Body of pancreas (tissue), 4 donors: ENCODE results near the gene ROMO1. TPM values are rescaled to one million over a fixed set of nuclear protein-coding genes. Genes with fewer than 3 reads are reported as not detected.

Experiments
- ATAC-seq: fragments of 150-250 bp; one replicate; pipeline ENCODE4 v1.9.1; 2016
- DNase-seq, 4 donors: peaks; one replicate each; pipeline ENCODE4 v3.0.0-alpha.2; 2019
- H3K27ac ChIP-seq, 4 donors: fragments of 200-600 bp; sonication (generic); 1 replicate in 3 of 4; 2 replicates in 1 of 4; pipeline versions ENCODE4 v1.5.1 to v1.6.1; 2016 to 2019; ENCODE audit warnings: mild to moderate bottlenecking in 1 of 4, mixed read lengths in 1 of 4, moderate library complexity in 1 of 4
- H3K27me3 ChIP-seq, 2 donors: fragments of 200-600 bp; sonication (generic); one replicate each; pipeline ENCODE4 v1.6.0; 2016; ENCODE audit warnings: mild to moderate bottlenecking in 1 of 2
- H3K36me3 ChIP-seq, 2 donors: fragments of 200-600 bp; sonication (generic); replicated peaks in 1 of 2; 2 replicates each; pipeline ENCODE4 v1.5.1; 2016; ENCODE audit warnings: low read depth in 2 of 2; ENCODE audit not compliant: insufficient read depth in 1 of 2
- H3K4me1 ChIP-seq: fragments of 200-600 bp; sonication (generic); one replicate; pipeline ENCODE4 v1.6.0; 2016
- H3K4me3 ChIP-seq, 2 donors: fragments of 200-600 bp; sonication (generic); 1 replicate in 1 of 2; 2 replicates in 1 of 2; pipeline ENCODE4 v1.5.1; 2016 to 2019
- H3K9me3 ChIP-seq, 3 donors: fragments of 200-600 bp; sonication (generic); 1 replicate in 2 of 3; 2 replicates in 1 of 3; pipeline ENCODE4 v1.5.1; 2016
- CTCF ChIP-seq, 7 experiments: fragments of 450-650 bp in 4 of 7; fragments of 200-600 bp in 3 of 7; sonication (generic) in 3 of 7; IDR thresholded peaks; one replicate each; pipeline ENCODE4 v1.5.1; 2016 to 2019; ENCODE audit warnings: antibody characterized with exemption in 7 of 7
- POLR2A ChIP-seq, 3 donors: fragments of 450-650 bp; IDR thresholded peaks; one replicate each; pipeline ENCODE4 v1.6.1; 2016; ENCODE audit warnings: antibody characterized with exemption in 3 of 3, mild to moderate bottlenecking in 2 of 3
- WGBS, 2 donors: methylation state at CpG; one replicate each; pipeline ENCODE4 v1.1.5; 2017; 5-methylcytosine and 5-hydroxymethylcytosine counted together
- intact Hi-C: fragments of 100-400 bp; cut with DNase I; formaldehyde crosslinking; loops from one replicate; pipeline ENCODE4 v1.15.1; 2023
- total RNA-seq, 2 donors: library from RNA; depleted of rRNA; stranded (reverse); fragments of >200 nt; gene quantifications; one replicate each; pipeline ENCODE4 v1.1.0, GENCODE V29; 2016

ROMO1 gene
- total RNA-seq, 2 donors from 2014 or later, result 55.0 to 192 TPM

DNA sequence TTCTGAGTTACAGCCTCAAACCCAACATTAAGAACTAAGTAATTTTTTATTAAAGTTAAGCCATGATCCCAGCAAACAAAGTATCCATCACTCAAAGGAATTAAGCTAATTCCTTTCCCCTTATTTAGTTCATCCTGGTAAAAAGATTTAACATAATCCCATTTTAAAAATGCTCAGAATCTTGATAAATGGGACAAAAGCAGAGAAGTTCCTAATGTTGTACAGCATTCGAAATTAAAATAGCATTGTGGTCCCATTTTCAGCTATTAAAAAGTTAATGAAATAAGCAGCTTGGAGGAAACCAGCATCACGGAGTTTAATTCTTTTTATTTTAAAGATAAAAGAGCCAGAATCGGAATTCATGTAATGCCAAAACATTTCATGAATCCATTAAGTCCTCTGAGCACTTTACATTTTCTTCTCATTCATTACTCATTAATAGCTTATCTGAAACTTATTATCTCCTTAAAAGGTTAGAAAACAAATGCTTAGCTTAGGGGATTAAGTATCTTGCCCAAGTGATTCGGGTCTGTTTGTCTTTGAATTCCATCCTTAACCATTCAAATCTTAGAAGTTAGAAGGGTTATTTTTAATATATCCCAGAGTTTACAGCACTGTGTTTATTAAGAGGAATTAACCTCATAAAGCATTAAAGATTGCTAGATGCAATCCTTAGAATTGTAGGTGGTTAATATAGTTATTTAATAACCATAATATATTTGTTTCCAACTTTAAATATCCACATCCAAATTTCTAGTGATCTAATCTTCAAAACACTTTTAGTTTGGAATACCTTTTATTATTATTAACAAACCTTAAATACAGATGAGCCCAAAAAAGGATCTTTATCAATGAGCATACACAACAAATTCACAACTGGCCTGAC lies 31.6 kb downstream of the ROMO1 start:
- no peak for TF ChIP-seq POLR2A (IDR thresholded peaks at IDR 0.05)
- no peak for TF ChIP-seq CTCF (IDR thresholded peaks at IDR 0.05)
- Histone ChIP-seq H3K36me3 (peaks cover 15 to 47% of the 10 kb centered on the region in 2 donors), H3K27ac (no peak overlapping the region), H3K4me3 (no peak overlapping the region), H3K4me1 (peaks cover 50% of the 10 kb centered on the region), H3K9me3 (no peaks in the 10 kb centered on the region), H3K27me3 (no peaks in the 10 kb centered on the region)
- intact Hi-C loops, result no loop called here
- 13 to 23% methylated on average over 4 of the region's 4 CpGs for WGBS, 2 donors
- ATAC-seq (no peak), DNase-seq (no peak)

- H3K36me3 ChIP-seq, result peaks cover 15 to 45% of the 10 kb centered on the region in 2 donors
- peaks cover 56% of the 10 kb centered on the region for H3K4me1 ChIP-seq
- no peak overlapping the region for H3K4me3 ChIP-seq
- H3K9me3 ChIP-seq, result no peaks in the 10 kb centered on the region
- DNase-seq, result no peak
- intact Hi-C loops, result no loop called here
- 33 to 37% methylated on average over 2 of the region's 2 CpGs for WGBS, 2 donors
- no peak overlapping the region for H3K27ac ChIP-seq
- no peak for ATAC-seq
- TF ChIP-seq POLR2A (IDR thresholded peaks at IDR 0.05), result no peak
- no peak for TF ChIP-seq CTCF (IDR thresholded peaks at IDR 0.05)
- no peaks in the 10 kb centered on the region for H3K27me3 ChIP-seq
Observed at GRCh38 chr20:35731469-35731788, 32.2 kb downstream of the ROMO1 start.

- Histone ChIP-seq H3K27ac (no peak overlapping the region), H3K4me3 (no peak overlapping the region), H3K27me3 (no peaks in the 10 kb centered on the region), H3K36me3 (peaks cover 15 to 41% of the 10 kb centered on the region in 2 donors), H3K4me1 (peaks cover 62% of the 10 kb centered on the region), H3K9me3 (no peaks in the 10 kb centered on the region)
- no peak for ATAC-seq
- WGBS, 2 donors, result 85 to 91% methylated on average over 24 of the region's 24 CpGs
- intact Hi-C loops, result no loop called here
- no peak for DNase-seq
- TF ChIP-seq POLR2A (IDR thresholded peaks at IDR 0.05), result no peak
- TF ChIP-seq CTCF (IDR thresholded peaks at IDR 0.05), result no peak
Observed at GRCh38 chr20:35731862-35732643, 32.8 kb downstream of the ROMO1 start.

- TF ChIP-seq POLR2A (IDR thresholded peaks at IDR 0.05) (no peak), CTCF (IDR thresholded peaks at IDR 0.05) (no peak)
- H3K4me3 ChIP-seq, result no peak overlapping the region
- ATAC-seq, result no peak
- H3K27ac ChIP-seq, result no peak overlapping the region
- H3K4me1 ChIP-seq, result peaks cover 68% of the 10 kb centered on the region
- H3K36me3 ChIP-seq, result peaks cover 9 to 41% of the 10 kb centered on the region in 2 donors
- DNase-seq, result no peak
- intact Hi-C loops, result no loop called here
- WGBS, 2 donors, result 44 to 62% methylated on average over 1 of the region's 1 CpG
- H3K9me3 ChIP-seq, result no peaks in the 10 kb centered on the region
- H3K27me3 ChIP-seq, result no peaks in the 10 kb centered on the region
Observed at GRCh38 chr20:35732644-35732982, 33.4 kb downstream of the ROMO1 start.
